HepG2 (cell line): ENCODE data around the gene TAS2R43. TPM values are rescaled to one million over a fixed set of nuclear protein-coding genes. Genes with fewer than 3 reads are reported as not detected.
A peak's percentile ranks its signal among the peaks of the same experiment; 100 is the strongest.

ENCODE experiments used
- ATAC-seq: fragments of 200-7000 bp; cut with Tn5 transposase; 3 replicates; pipeline ENCODE4 v1.9.1; 2020; ENCODE audit warnings: mild to moderate bottlenecking, moderate library complexity
- BruUV-seq: library from RNA; stranded (reverse); fragments of 400-500 nt; replicated peaks from 2 replicates; lab custom pipeline; 2021; lab: Mats Ljungman, UMichigan
- CTCF ChIA-PET: fragments of 300-600 bp; formaldehyde crosslinking; extraction: SDS; loops from one replicate; lab custom pipeline; 2021; ENCODE audit warnings: low total read pairs, inconsistent platforms, low intra/inter-chr PET ratio; lab: Yijun Ruan, JAX
- POLR2A ChIA-PET: fragments of 350-600 bp; sonication (Branson Sonifier 250); formaldehyde crosslinking; loops from one replicate; lab custom pipeline; 2020; ENCODE audit warnings: antibody characterized with exemption, inconsistent platforms; lab: Yijun Ruan, JAX
- DNase-seq: peaks from one replicate; pipeline ENCODE4 v3.0.0-alpha.2; 2015; ENCODE audit warnings: low spot score
- FAIRE-seq: peaks from 3 replicates; lab custom pipeline; 2011; peaks lifted over from hg19 to GRCh38; lab: Jason Lieb, UNC
- H2AFZ ChIP-seq: one replicate; pipeline ENCODE4 v1.6.1; 2011; ENCODE audit warnings: low read length, inconsistent platforms
- H3K27ac ChIP-seq: fragments of 300-600 bp; 3 replicates; pipeline ENCODE4 v1.8.0; 2011; ENCODE audit warnings: mixed run types, mild to moderate bottlenecking, mixed read lengths, low read length, inconsistent platforms; ENCODE audit not compliant: insufficient read depth; ENCODE audit errors: extremely low read length
- H3K27me3 ChIP-seq, 2 experiments: fragments of 200-600 bp in 1 of 2; 2 replicates in 1 of 2; 3 replicates in 1 of 2; pipeline versions ENCODE4 v1.6.0 to v1.8.0; 2011; ENCODE audit warnings: low read length in 2 of 2, mild to moderate bottlenecking in 2 of 2, moderate library complexity in 2 of 2, inconsistent platforms in 1 of 2; ENCODE audit not compliant: insufficient read depth in 2 of 2, control insufficient read depth in 1 of 2
- H3K36me3 ChIP-seq, 2 experiments: fragments of 200-600 bp in 1 of 2; replicated peaks in 1 of 2; 2 replicates in 1 of 2; 3 replicates in 1 of 2; pipeline versions ENCODE4 v1.5.1 to v1.8.0; 2011; ENCODE audit warnings: low read length in 2 of 2, inconsistent platforms in 1 of 2; ENCODE audit not compliant: insufficient read depth in 2 of 2, control insufficient read depth in 1 of 2
- H3K4me1 ChIP-seq: 2 replicates; pipeline ENCODE4 v1.5.1; 2012; ENCODE audit warnings: low read length, inconsistent platforms; ENCODE audit not compliant: insufficient read depth
- H3K4me2 ChIP-seq: 2 replicates; pipeline ENCODE4 v1.6.0; 2011; ENCODE audit warnings: low read depth, low read length, inconsistent platforms
- H3K4me3 ChIP-seq, 3 experiments: fragments of 200-600 bp in 1 of 3; sonication (generic), shearing (Covaris generic) in 1 of 3; replicated peaks in 1 of 3; 2 replicates each; pipeline ENCODE4 v1.5.1; 2011 to 2016; ENCODE audit warnings: low read length in 3 of 3, inconsistent platforms in 2 of 3, low read depth in 2 of 3, mild to moderate bottlenecking in 2 of 3, control low read depth in 1 of 3, mixed read lengths in 1 of 3; ENCODE audit not compliant: insufficient read depth in 1 of 3
- H3K79me2 ChIP-seq: one replicate; pipeline ENCODE4 v1.6.1; 2011; ENCODE audit warnings: low read length, inconsistent platforms; ENCODE audit not compliant: insufficient read depth
- H3K9ac ChIP-seq: 2 replicates; pipeline ENCODE4 v1.6.0; 2011; ENCODE audit warnings: mild to moderate bottlenecking, low read depth, low read length, inconsistent platforms; ENCODE audit not compliant: insufficient read depth
- H3K9me3 ChIP-seq: 2 replicates; pipeline ENCODE4 v1.5.1; 2012; ENCODE audit warnings: mild to moderate bottlenecking, low read length
- H4K20me1 ChIP-seq: 2 replicates; pipeline ENCODE4 v1.6.0; 2011; ENCODE audit warnings: inconsistent platforms, mild to moderate bottlenecking, low read length, moderate library complexity; ENCODE audit not compliant: insufficient read depth
- ARNT ChIP-seq: fragments of 450-650 bp; IDR thresholded peaks from 2 replicates; pipeline ENCODE4 v1.6.1; 2017
- HOMEZ ChIP-seq: IDR thresholded peaks from 2 replicates; pipeline ENCODE4 v1.6.1; 2016; ENCODE audit warnings: low read depth
- KDM2A ChIP-seq: sonication (generic); formaldehyde crosslinking; IDR thresholded peaks from 2 replicates; pipeline ENCODE4 v1.4.0; 2020; ENCODE audit warnings: low read depth, missing genetic modification reagents, borderline replicate concordance
- RNF219 ChIP-seq: sonication (generic); formaldehyde crosslinking; IDR thresholded peaks from 2 replicates; pipeline ENCODE4 v1.5.0; 2020; ENCODE audit warnings: mild to moderate bottlenecking, missing genetic modification reagents
- ZNF274 ChIP-seq: sonication (generic); formaldehyde crosslinking; IDR thresholded peaks from 2 replicates; pipeline ENCODE4 v1.5.1; 2020; ENCODE audit warnings: mild to moderate bottlenecking, missing genetic modification reagents
- ZNF280B ChIP-seq: sonication (generic); formaldehyde crosslinking; IDR thresholded peaks from 2 replicates; pipeline ENCODE4 v1.5.0; 2020; ENCODE audit warnings: missing genetic modification reagents, mild to moderate bottlenecking, borderline replicate concordance
- ZNF329 ChIP-seq: sonication (generic); formaldehyde crosslinking; IDR thresholded peaks from 2 replicates; pipeline ENCODE4 v1.9.0; 2021; ENCODE audit warnings: low read depth, mild to moderate bottlenecking, missing genetic modification reagents
- ZNF557 ChIP-seq: sonication (generic); formaldehyde crosslinking; IDR thresholded peaks from 2 replicates; pipeline ENCODE4 v1.4.0; 2020; ENCODE audit warnings: missing genetic modification reagents
- ZNF775 ChIP-seq: sonication (generic); formaldehyde crosslinking; IDR thresholded peaks from 2 replicates; pipeline ENCODE4 v1.4.0; 2020; ENCODE audit warnings: missing genetic modification reagents, mild to moderate bottlenecking, moderate library complexity, borderline replicate concordance
- WGBS: methylation state at CpG from one replicate; pipeline ENCODE4 v1.1.6; 2017; ENCODE audit warnings: low lambda C conversion rate; 5-methylcytosine and 5-hydroxymethylcytosine counted together
- in situ Hi-C: cut with HindIII; loops from 2 replicates; pipeline ENCODE4 v1.10.0; 2017; ENCODE audit warnings: low pct_unique_long_range_greater_than_20kb; ENCODE audit not compliant: extremely low pct_ligation_motif_present
- intact Hi-C: fragments of 100-400 bp; cut with micrococcal nuclease; formaldehyde crosslinking; loops from one replicate; pipeline ENCODE4 v1.10.0; 2022; ENCODE audit not compliant: unreplicated experiment
- polyA plus RNA-seq, 8 experiments: library from polyadenylated mRNA; depleted of rRNA in 3 of 8; stranded (reverse) in 7 of 8; unstranded in 1 of 8; fragments of >200 nt; fragmentation: Illumina TruSeq in 4 of 8; extraction: Trizol in 4 of 8; gene quantifications; 2 replicates each; pipeline versions ENCODE4 v1.2.1 to v1.2.3, GENCODE V29; 2011 to 2016; ENCODE audit warnings: low read depth in 4 of 8, missing spikeins in 1 of 8, mixed read lengths in 1 of 8; ENCODE audit not compliant: insufficient read depth in 1 of 8
- total RNA-seq, 5 experiments: library from RNA; depleted of rRNA; stranded (reverse); fragments of >200 nt; fragmentation: Illumina TruSeq; extraction: Trizol; gene quantifications; 2 replicates each; pipeline ENCODE4 v1.2.3, GENCODE V29; 2016; ENCODE audit warnings: low read depth in 1 of 5

Gene TAS2R43
- total and polyA plus RNA-seq, 2 of the 13 experiments (the other 11 are each of a cell fraction or from before 2014, with no cell fraction given), result 0.15 to 1.7 TPM

GRCh38 chr12:11070999-11071398 is 21.1 kb downstream of the TAS2R43 start:
- in situ Hi-C loops (loop anchor here (5.0 kb wide), 1 partner anchor 54 kb away; no protein-coding TSS in a partner anchor), intact Hi-C loops (loop anchor here (1.0 kb wide), 1 partner anchor 52 kb away; no protein-coding TSS in a partner anchor)
- H3K36me3 ChIP-seq, result no peaks in the 10 kb centered on the region; a peak in 1 of 5 replicates
- H2AFZ ChIP-seq, result no peak overlapping the region
- FAIRE-seq (no peak), ATAC-seq (peak; percentile 57), DNase-seq (peak; percentile 16)
- no peaks in the 10 kb centered on the region for H3K79me2 ChIP-seq
- no peaks in the 10 kb centered on the region; a peak in 1 of 5 replicates for H3K27me3 ChIP-seq
- no peak overlapping the region for H3K4me2 ChIP-seq
- 29% methylated on average over 1 of the region's 1 CpG for WGBS
- no peak overlapping the region for H3K27ac ChIP-seq
- H3K4me1 ChIP-seq, result peaks cover 26% of the 10 kb centered on the region
- TF ChIP-seq ARNT (no peak), HOMEZ (CRISPR knock-in tag) (no peak), ZNF557 (CRISPR knock-in tag) (no peak), ZNF274 (no peak), RNF219 (CRISPR knock-in tag) (no peak), ZNF280B (CRISPR knock-in tag) (no peak), ZNF329 (CRISPR knock-in tag) (no peak), KDM2A (CRISPR knock-in tag) (no peak), ZNF775 (CRISPR knock-in tag) (no peak)
- no TSS peak for BruUV-seq
- no peaks in the 10 kb centered on the region for H4K20me1 ChIP-seq
- no peak overlapping the region for H3K4me3 ChIP-seq
- no peak overlapping the region for H3K9ac ChIP-seq
- ChIA-PET CTCF (no interaction called here), POLR2A (interaction anchor here (1.3 kb wide), 1 partner anchor 100 kb away, joined by 5 read pairs; the partner anchor contains the start of gene SMIM10L1)
- H3K9me3 ChIP-seq, result no peaks in the 10 kb centered on the region
